Gastrocnemius medialis (tissue), 4 donors: ENCODE data around the gene NCS1. TPM values are rescaled to one million over a fixed set of nuclear protein-coding genes. Genes with fewer than 3 reads are reported as not detected.

Source experiments
- ATAC-seq, 2 donors: fragments of 150-250 bp; one replicate each; pipeline ENCODE4 v1.9.1; 2016
- DNase-seq, 2 donors: peaks; one replicate each; pipeline ENCODE4 v3.0.0-alpha.2; 2019
- H3K27ac ChIP-seq, 4 donors: fragments of 200-600 bp; sonication (generic); 1 replicate in 1 of 4; 2 replicates in 3 of 4; pipeline ENCODE4 v1.5.1; 2016 to 2018; ENCODE audit warnings: mild to moderate bottlenecking in 2 of 4, moderate library complexity in 1 of 4
- H3K27me3 ChIP-seq, 3 donors: fragments of 200-600 bp; sonication (generic) in 2 of 3; 1 replicate in 1 of 3; 2 replicates in 2 of 3; pipeline versions ENCODE4 v1.5.1 to v1.6.0; 2016 to 2019; ENCODE audit warnings: mild to moderate bottlenecking in 1 of 3, moderate library complexity in 1 of 3
- H3K36me3 ChIP-seq, 2 donors: fragments of 200-600 bp; sonication (generic) in 1 of 2; one replicate each; pipeline ENCODE4 v1.5.1; 2017 to 2018
- H3K4me1 ChIP-seq, 2 donors: fragments of 200-600 bp; sonication (generic) in 1 of 2; one replicate each; pipeline ENCODE4 v1.5.1; 2016 to 2017; ENCODE audit warnings: mild to moderate bottlenecking in 2 of 2
- H3K4me3 ChIP-seq, 4 donors: fragments of 200-600 bp; sonication (generic) in 3 of 4; 1 replicate in 1 of 4; 2 replicates in 3 of 4; pipeline ENCODE4 v1.5.1; 2016 to 2019; ENCODE audit warnings: mild to moderate bottlenecking in 2 of 4
- H3K9me3 ChIP-seq, 3 donors: fragments of 200-600 bp; sonication (generic) in 2 of 3; 1 replicate in 1 of 3; 2 replicates in 2 of 3; pipeline ENCODE4 v1.5.1; 2016 to 2019
- POLR2A ChIP-seq, 2 donors: fragments of 450-650 bp; IDR thresholded peaks; one replicate each; pipeline ENCODE4 v1.6.1; 2017; ENCODE audit warnings: antibody characterized with exemption in 2 of 2, mild to moderate bottlenecking in 2 of 2, moderate library complexity in 2 of 2
- in situ Hi-C, 4 donors: fragments of 200-750 bp; cut with MboI; loops; one replicate each; pipeline versions ENCODE4 v1.15.0 to v1.8.0; 2017; ENCODE audit warnings: low sequenced_read_pairs in 4 of 4
- intact Hi-C: fragments of 100-400 bp; cut with DNase I; formaldehyde crosslinking; loops from one replicate; pipeline ENCODE4 v1.15.1; 2023; ENCODE audit warnings: low total_unique reads
- total RNA-seq, 4 donors: library from RNA; depleted of rRNA; stranded (reverse); fragments of >200 nt; gene quantifications; one replicate each; pipeline versions ENCODE4 v1.1.0 to v1.2.3, GENCODE V29; 2016
- TF ChIP-seq, protein P1 (sequence below), 5 experiments: fragments of 450-650 bp in 3 of 5; fragments of 200-600 bp in 2 of 5; sonication (generic) in 2 of 5; IDR thresholded peaks in 4 of 5; conservative IDR thresholded peaks in 1 of 5; 1 replicate in 4 of 5; 2 replicates in 1 of 5; pipeline ENCODE4 v1.5.1; 2016 to 2019; ENCODE audit warnings: antibody characterized with exemption in 5 of 5, mild to moderate bottlenecking in 3 of 5, moderate library complexity in 3 of 5

Gene NCS1
- total RNA-seq, 4 donors from 2014 or later: 2.1 to 4.6 (median 2.5) TPM

DNA sequence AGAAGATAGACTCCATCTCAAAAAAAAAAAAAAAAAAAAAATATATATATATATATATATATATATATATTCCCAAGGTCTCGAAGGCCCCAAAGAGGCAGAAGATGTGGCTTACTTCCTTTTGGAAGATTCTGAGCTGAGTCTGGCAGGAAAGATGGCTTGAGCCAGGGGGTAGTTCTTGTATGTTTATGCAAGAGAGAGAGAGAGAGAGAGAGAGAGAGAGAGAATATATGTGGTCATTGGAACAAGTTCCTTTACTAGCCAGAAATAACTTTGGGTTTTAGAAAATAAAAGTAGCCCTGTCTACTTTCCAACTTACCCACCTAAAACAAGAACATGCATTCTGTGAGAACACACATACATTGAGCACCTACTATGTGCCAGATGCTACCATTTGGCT is 17.6 kb downstream of the NCS1 start:
- H3K27me3 ChIP-seq: no peaks in the 10 kb centered on the region
- no peak overlapping the region for H3K27ac ChIP-seq
- no peaks in the 10 kb centered on the region for H3K4me1 ChIP-seq
- in situ Hi-C loops (no loop called here), intact Hi-C loops (no loop called here)
- TF ChIP-seq, protein P1, sequence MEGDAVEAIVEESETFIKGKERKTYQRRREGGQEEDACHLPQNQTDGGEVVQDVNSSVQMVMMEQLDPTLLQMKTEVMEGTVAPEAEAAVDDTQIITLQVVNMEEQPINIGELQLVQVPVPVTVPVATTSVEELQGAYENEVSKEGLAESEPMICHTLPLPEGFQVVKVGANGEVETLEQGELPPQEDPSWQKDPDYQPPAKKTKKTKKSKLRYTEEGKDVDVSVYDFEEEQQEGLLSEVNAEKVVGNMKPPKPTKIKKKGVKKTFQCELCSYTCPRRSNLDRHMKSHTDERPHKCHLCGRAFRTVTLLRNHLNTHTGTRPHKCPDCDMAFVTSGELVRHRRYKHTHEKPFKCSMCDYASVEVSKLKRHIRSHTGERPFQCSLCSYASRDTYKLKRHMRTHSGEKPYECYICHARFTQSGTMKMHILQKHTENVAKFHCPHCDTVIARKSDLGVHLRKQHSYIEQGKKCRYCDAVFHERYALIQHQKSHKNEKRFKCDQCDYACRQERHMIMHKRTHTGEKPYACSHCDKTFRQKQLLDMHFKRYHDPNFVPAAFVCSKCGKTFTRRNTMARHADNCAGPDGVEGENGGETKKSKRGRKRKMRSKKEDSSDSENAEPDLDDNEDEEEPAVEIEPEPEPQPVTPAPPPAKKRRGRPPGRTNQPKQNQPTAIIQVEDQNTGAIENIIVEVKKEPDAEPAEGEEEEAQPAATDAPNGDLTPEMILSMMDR (IDR thresholded peaks at IDR 0.05 in 4 of 5, conservative IDR thresholded peaks at IDR 0.05 in 1 of 5): no peak
- no peak for TF ChIP-seq POLR2A (IDR thresholded peaks at IDR 0.05)
- no peak overlapping the region for H3K4me3 ChIP-seq
- H3K9me3 ChIP-seq: no peaks in the 10 kb centered on the region
- DNase-seq (no peak), ATAC-seq (no peak)
- H3K36me3 ChIP-seq: no peaks in the 10 kb centered on the region

DNA sequence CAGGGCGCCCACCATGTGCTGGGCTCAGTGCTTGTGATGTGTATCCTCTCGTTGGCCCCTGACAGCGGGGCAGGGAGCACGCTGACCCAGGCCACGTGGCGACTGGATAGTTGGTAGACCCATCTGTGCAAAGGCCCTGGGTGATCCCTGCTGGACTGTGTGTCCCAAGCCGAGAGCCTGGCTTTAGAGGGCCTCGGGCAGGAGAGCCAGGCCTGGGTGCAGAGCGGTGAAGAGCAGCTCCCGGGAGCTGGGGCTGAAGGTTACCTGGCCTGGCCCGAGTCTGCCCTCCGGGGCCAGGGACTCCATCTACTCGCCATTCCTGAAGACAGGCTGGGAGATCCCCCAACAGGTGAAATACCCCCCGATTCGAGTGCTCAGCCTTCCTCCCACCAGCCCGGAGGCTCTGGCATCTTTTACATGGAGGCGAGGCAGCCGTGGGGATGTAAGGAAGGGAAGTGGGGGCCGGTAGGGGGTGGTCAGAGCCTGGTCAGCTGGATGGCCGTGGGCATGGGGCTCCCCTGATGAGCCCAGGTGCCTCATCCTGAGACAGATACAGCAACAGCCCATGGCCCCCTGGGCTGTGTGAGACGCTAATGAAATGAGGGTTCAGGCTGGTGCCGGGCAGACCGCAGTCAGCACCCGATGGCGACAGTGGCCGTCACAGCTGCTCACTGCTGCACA is 19.0 kb downstream of the NCS1 start:
- Histone ChIP-seq H3K9me3 (no peaks in the 10 kb centered on the region), H3K4me3 (no peak overlapping the region), H3K4me1 (no peaks in the 10 kb centered on the region), H3K27me3 (no peaks in the 10 kb centered on the region), H3K27ac (no peak overlapping the region), H3K36me3 (no peaks in the 10 kb centered on the region)
- intact Hi-C loops (no loop called here), in situ Hi-C loops (no loop called here)
- no peak for TF ChIP-seq POLR2A (IDR thresholded peaks at IDR 0.05)
- TF ChIP-seq, protein P1 (IDR thresholded peaks at IDR 0.05 in 4 of 5, conservative IDR thresholded peaks at IDR 0.05 in 1 of 5): no peak
- DNase-seq (no peak), ATAC-seq (no peak)

DNA sequence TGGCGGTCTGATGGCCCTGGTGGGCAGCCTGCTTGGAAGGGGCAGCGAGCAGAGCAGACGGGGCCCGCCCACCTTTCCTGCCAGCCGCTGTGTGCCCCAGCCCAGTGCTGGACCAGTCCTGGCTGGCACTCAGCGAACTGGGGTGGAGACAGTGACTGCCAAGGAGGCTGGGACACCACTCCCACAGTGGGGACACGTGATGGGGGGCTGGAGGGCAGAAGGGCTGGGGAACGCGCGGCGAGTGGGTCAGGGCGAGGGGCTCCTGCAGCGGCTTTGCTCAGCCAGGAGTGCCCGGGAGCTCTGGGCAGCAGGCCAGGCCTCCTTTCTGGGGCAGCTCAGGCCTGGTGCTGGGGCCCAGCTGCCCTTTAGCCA is 19.5 kb downstream of the NCS1 start:
- Histone ChIP-seq H3K9me3 (no peaks in the 10 kb centered on the region), H3K4me3 (no peak overlapping the region), H3K27me3 (no peaks in the 10 kb centered on the region), H3K4me1 (no peaks in the 10 kb centered on the region), H3K27ac (no peak overlapping the region), H3K36me3 (no peaks in the 10 kb centered on the region)
- TF ChIP-seq, protein P1 (IDR thresholded peaks at IDR 0.05 in 4 of 5, conservative IDR thresholded peaks at IDR 0.05 in 1 of 5): no peak
- TF ChIP-seq POLR2A (IDR thresholded peaks at IDR 0.05): no peak
- ATAC-seq (no peak), DNase-seq (no peak)
- intact Hi-C loops (no loop called here), in situ Hi-C loops (no loop called here)

DNA sequence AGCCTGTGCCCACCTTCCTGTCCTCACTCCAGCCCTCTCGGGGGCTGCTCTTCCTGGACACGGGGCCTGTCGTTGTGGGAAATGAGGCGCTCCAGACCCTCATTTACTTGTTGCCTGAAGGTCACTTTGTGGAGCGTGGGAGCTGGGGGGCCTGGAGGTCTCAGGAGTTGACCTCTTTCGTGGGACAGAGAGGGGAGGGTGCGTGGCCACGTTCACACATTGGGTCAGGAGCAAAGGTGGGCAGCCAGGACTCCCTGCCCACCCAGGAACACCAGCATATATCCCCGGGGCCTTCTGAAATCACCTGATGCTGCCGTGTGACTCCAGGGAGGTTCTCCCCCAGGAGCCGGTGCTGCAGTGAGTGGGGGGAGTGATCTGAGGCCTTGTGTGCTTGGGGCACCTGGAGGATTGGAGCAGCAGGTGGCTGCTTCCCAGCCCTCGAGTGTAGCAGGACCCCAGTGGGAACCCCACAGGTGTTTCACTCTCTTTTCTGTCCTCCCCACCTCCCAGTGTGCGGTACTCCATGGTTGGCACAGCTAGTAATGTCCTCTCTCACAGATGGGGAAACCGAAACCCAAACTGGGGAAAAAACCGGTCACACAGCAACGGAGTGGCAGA is 20.3 kb downstream of the NCS1 start:
- no peaks in the 10 kb centered on the region for H3K27me3 ChIP-seq
- TF ChIP-seq, protein P1 (IDR thresholded peaks at IDR 0.05 in 4 of 5, conservative IDR thresholded peaks at IDR 0.05 in 1 of 5): no peak
- no peak for TF ChIP-seq POLR2A (IDR thresholded peaks at IDR 0.05)
- H3K4me1 ChIP-seq: no peaks in the 10 kb centered on the region
- H3K27ac ChIP-seq: no peak overlapping the region
- H3K36me3 ChIP-seq: no peaks in the 10 kb centered on the region
- no peaks in the 10 kb centered on the region for H3K9me3 ChIP-seq
- DNase-seq (no peak), ATAC-seq (no peak)
- intact Hi-C loops (no loop called here), in situ Hi-C loops (no loop called here)
- H3K4me3 ChIP-seq: no peak overlapping the region
